Activated CD4-positive, alpha-beta memory T cell treated with anti-CD3 and anti-CD28 coated beads for 36 hours (primary cell): ENCODE measurements around the gene ANKRD13C. TPM values are rescaled to one million over a fixed set of nuclear protein-coding genes. Genes with fewer than 3 reads are reported as not detected.

Experiments used
- CTCF ChIA-PET: fragments of 350-600 bp; sonication (Branson Sonifier 250); formaldehyde crosslinking; loops from one replicate; lab custom pipeline; 2021; ENCODE audit warnings: antibody characterized with exemption, inconsistent platforms; lab: Charles Lee
- POLR2A ChIA-PET: fragments of 350-600 bp; sonication (Branson Sonifier 250); formaldehyde crosslinking; loops from one replicate; lab custom pipeline; 2021; ENCODE audit warnings: antibody characterized with exemption; lab: Charles Lee
- DNase-seq: peaks from one replicate; pipeline ENCODE4 v3.0.0-alpha.2; 2020
- H3K27ac Mint-ChIP-seq: one replicate; pipeline ENCODE4 v1.8.0; 2021; ENCODE audit warnings: mixed read lengths
- H3K27me3 Mint-ChIP-seq: one replicate; pipeline ENCODE4 v1.8.0; 2021; ENCODE audit warnings: mixed read lengths
- H3K36me3 Mint-ChIP-seq: one replicate; pipeline ENCODE4 v1.8.0; 2021; ENCODE audit warnings: mixed read lengths
- H3K4me1 Mint-ChIP-seq: one replicate; pipeline ENCODE4 v1.8.0; 2021; ENCODE audit warnings: low read depth, mixed read lengths
- H3K4me3 Mint-ChIP-seq: one replicate; pipeline ENCODE4 v1.8.0; 2021; ENCODE audit warnings: mild to moderate bottlenecking, mixed read lengths
- H3K9me3 Mint-ChIP-seq: one replicate; pipeline ENCODE4 v1.8.0; 2021; ENCODE audit warnings: mixed read lengths
- intact Hi-C: fragments of 100-400 bp; cut with micrococcal nuclease; formaldehyde crosslinking; loops from one replicate; pipeline ENCODE4 v1.15.1; 2023
- total RNA-seq, 2 experiments: library from RNA; stranded (reverse); gene quantifications; one replicate each; pipeline ENCODE4 v1.2.3, GENCODE V29; 2021

Gene ANKRD13C
- total RNA-seq, 2 experiments from 2014 or later: 14.3 to 14.5 TPM

- ChIA-PET POLR2A (no interaction called here), CTCF (no interaction called here)
- Mint-ChIP-seq H3K27me3 (no peaks in the 10 kb centered on the region), H3K27ac (no peak overlapping the region), H3K9me3 (no peaks in the 10 kb centered on the region), H3K36me3 (peaks cover 12% of the 10 kb centered on the region), H3K4me1 (peaks cover 3% of the 10 kb centered on the region), H3K4me3 (no peak overlapping the region)
- intact Hi-C loops: loop anchor here (10.0 kb wide), 1 partner anchor 227 kb away; no protein-coding TSS in a partner anchor
- no peak for DNase-seq
Measured at GRCh38 chr1:70288166-70288565, 66.4 kb downstream of the ANKRD13C start.

- peaks cover 3% of the 10 kb centered on the region for H3K4me1 Mint-ChIP-seq
- DNase-seq: no peak
- intact Hi-C loops: loop anchor here (10.0 kb wide), 1 partner anchor 228 kb away; no protein-coding TSS in a partner anchor
- no peaks in the 10 kb centered on the region for H3K27me3 Mint-ChIP-seq
- no peak overlapping the region for H3K4me3 Mint-ChIP-seq
- ChIA-PET CTCF (no interaction called here), POLR2A (no interaction called here)
- H3K9me3 Mint-ChIP-seq: no peaks in the 10 kb centered on the region
- H3K36me3 Mint-ChIP-seq: peaks cover 9% of the 10 kb centered on the region
- H3K27ac Mint-ChIP-seq: no peak overlapping the region
Measured at GRCh38 chr1:70286453-70286852, 68.1 kb downstream of the ANKRD13C start.

GRCh38 chr1:70284366-70284765, 70.2 kb downstream of the ANKRD13C start:
- no peak overlapping the region for H3K27ac Mint-ChIP-seq

GRCh38 chr1:70278710-70279109, 75.8 kb downstream of the ANKRD13C start:
- H3K27ac Mint-ChIP-seq: no peak overlapping the region
- CTCF ChIA-PET: no interaction called here
- intact Hi-C loops: no loop called here
- POLR2A ChIA-PET: no interaction called here
- H3K9me3 Mint-ChIP-seq: no peaks in the 10 kb centered on the region
- no peaks in the 10 kb centered on the region for H3K4me1 Mint-ChIP-seq
- H3K27me3 Mint-ChIP-seq: no peaks in the 10 kb centered on the region
- no peak for DNase-seq
- H3K36me3 Mint-ChIP-seq: peaks cover 9% of the 10 kb centered on the region
- H3K4me3 Mint-ChIP-seq: no peak overlapping the region

More at GRCh38 chr1:70284366-70284765, 70.2 kb downstream of the ANKRD13C start:
- Mint-ChIP-seq H3K27me3 (no peaks in the 10 kb centered on the region), H3K4me3 (no peak overlapping the region), H3K4me1 (no peaks in the 10 kb centered on the region), H3K36me3 (peaks cover 7% of the 10 kb centered on the region), H3K9me3 (no peaks in the 10 kb centered on the region)
- no peak for DNase-seq
- ChIA-PET CTCF (interaction anchor here (0.7 kb wide), 1 partner anchor 33 kb away, joined by 3 read pairs; no protein-coding TSS in a partner anchor), POLR2A (no interaction called here)
- intact Hi-C loops: loop anchor here (10.0 kb wide), 1 partner anchor 230 kb away; no protein-coding TSS in a partner anchor

GRCh38 chr1:70277875-70278274, 76.6 kb downstream of the ANKRD13C start:
- H3K9me3 Mint-ChIP-seq: no peaks in the 10 kb centered on the region
- no peak overlapping the region for H3K27ac Mint-ChIP-seq
- CTCF ChIA-PET: no interaction called here
- no peak for DNase-seq
- intact Hi-C loops: no loop called here
- POLR2A ChIA-PET: no interaction called here
- no peaks in the 10 kb centered on the region for H3K27me3 Mint-ChIP-seq
- H3K36me3 Mint-ChIP-seq: peaks cover 15% of the 10 kb centered on the region
- no peaks in the 10 kb centered on the region for H3K4me1 Mint-ChIP-seq
- H3K4me3 Mint-ChIP-seq: no peak overlapping the region

- Mint-ChIP-seq H3K4me3 (no peak overlapping the region), H3K36me3 (peaks cover 22% of the 10 kb centered on the region), H3K9me3 (peaks cover 7% of the 10 kb centered on the region), H3K4me1 (no peaks in the 10 kb centered on the region), H3K27me3 (no peaks in the 10 kb centered on the region), H3K27ac (no peak overlapping the region)
- intact Hi-C loops: no loop called here
- no peak for DNase-seq
- POLR2A ChIA-PET: no interaction called here
- CTCF ChIA-PET: no interaction called here
Measured at GRCh38 chr1:70265946-70266345, 88.6 kb downstream of the ANKRD13C start.

GRCh38 chr1:70264839-70265238, 89.7 kb downstream of the ANKRD13C start:
- no peak overlapping the region for H3K27ac Mint-ChIP-seq
- no peaks in the 10 kb centered on the region for H3K27me3 Mint-ChIP-seq
- peaks cover 22% of the 10 kb centered on the region for H3K36me3 Mint-ChIP-seq
- DNase-seq: no peak
- intact Hi-C loops: no loop called here
- ChIA-PET POLR2A (no interaction called here), CTCF (no interaction called here)
- no peaks in the 10 kb centered on the region for H3K4me1 Mint-ChIP-seq
- H3K4me3 Mint-ChIP-seq: no peak overlapping the region
- H3K9me3 Mint-ChIP-seq: peaks cover 7% of the 10 kb centered on the region

GRCh38 chr1:70256664-70257063, 97.9 kb downstream of the ANKRD13C start:
- no peaks in the 10 kb centered on the region for H3K4me1 Mint-ChIP-seq
- no peak overlapping the region for H3K27ac Mint-ChIP-seq
- H3K4me3 Mint-ChIP-seq: no peak overlapping the region
- H3K9me3 Mint-ChIP-seq: no peaks in the 10 kb centered on the region
- ChIA-PET CTCF (no interaction called here), POLR2A (no interaction called here)
- H3K27me3 Mint-ChIP-seq: no peaks in the 10 kb centered on the region
- H3K36me3 Mint-ChIP-seq: peaks cover 5% of the 10 kb centered on the region
- no peak for DNase-seq
- intact Hi-C loops: no loop called here

GRCh38 chr1:70248729-70249128, 105.8 kb downstream of the ANKRD13C start:
- Mint-ChIP-seq H3K27me3 (no peaks in the 10 kb centered on the region), H3K4me3 (no peak overlapping the region), H3K36me3 (peaks cover 55% of the 10 kb centered on the region), H3K27ac (peak overlapping the region; percentile 70), H3K9me3 (no peaks in the 10 kb centered on the region), H3K4me1 (peaks cover 29% of the 10 kb centered on the region)
- ChIA-PET CTCF (interaction anchor here (0.6 kb wide), 1 partner anchor 9 kb away, joined by 4 read pairs; no protein-coding TSS in a partner anchor), POLR2A (no interaction called here)
- DNase-seq: no peak
- intact Hi-C loops: loop anchor here (5.0 kb wide), 1 partner anchor 264 kb away; no protein-coding TSS in a partner anchor

- Mint-ChIP-seq H3K27me3 (no peaks in the 10 kb centered on the region), H3K4me1 (peaks cover 29% of the 10 kb centered on the region), H3K36me3 (peaks cover 60% of the 10 kb centered on the region), H3K27ac (peak overlapping the region; percentile 70), H3K9me3 (no peaks in the 10 kb centered on the region), H3K4me3 (no peak overlapping the region)
- CTCF ChIA-PET: interaction anchor here (0.9 kb wide), 1 partner anchor 9 kb away, joined by 3 read pairs; no protein-coding TSS in a partner anchor
- POLR2A ChIA-PET: interaction anchor here (1.3 kb wide), 1 partner anchor 27 kb away, joined by 3 read pairs; the partner anchor contains the start of gene SRSF11
- intact Hi-C loops: loop anchor here (1.0 to 5.0 kb wide), 2 partner anchors 164 to 265 kb away; partner anchors contain the start of gene CTH
- no peak for DNase-seq
Measured at GRCh38 chr1:70247768-70248167, 106.8 kb downstream of the ANKRD13C start.

- DNase-seq: no peak
- H3K27ac Mint-ChIP-seq: peak overlapping the region; percentile 70
- intact Hi-C loops: loop anchor here (1.0 to 5.0 kb wide), 2 partner anchors 164 to 265 kb away; partner anchors contain the start of gene CTH
- no peaks in the 10 kb centered on the region for H3K27me3 Mint-ChIP-seq
- ChIA-PET POLR2A (interaction anchor here (0.5 to 1.3 kb wide), 2 partner anchors 26 to 102 kb away, joined by 3 read pairs; partner anchors contain the start of gene SRSF11), CTCF (interaction anchor here (0.9 kb wide), 1 partner anchor 9 kb away, joined by 3 read pairs; no protein-coding TSS in a partner anchor)
- H3K4me3 Mint-ChIP-seq: no peak overlapping the region
- H3K36me3 Mint-ChIP-seq: peaks cover 59% of the 10 kb centered on the region
- peaks cover 29% of the 10 kb centered on the region for H3K4me1 Mint-ChIP-seq
- no peaks in the 10 kb centered on the region for H3K9me3 Mint-ChIP-seq
Measured at GRCh38 chr1:70247122-70247521, 107.4 kb downstream of the ANKRD13C start.

- Mint-ChIP-seq H3K36me3 (peaks cover 44% of the 10 kb centered on the region), H3K27ac (no peak overlapping the region), H3K9me3 (no peaks in the 10 kb centered on the region), H3K4me3 (no peak overlapping the region), H3K27me3 (no peaks in the 10 kb centered on the region), H3K4me1 (no peaks in the 10 kb centered on the region)
- DNase-seq: no peak
- ChIA-PET POLR2A (no interaction called here), CTCF (no interaction called here)
- intact Hi-C loops: no loop called here
Measured at GRCh38 chr1:70239940-70240339, 114.6 kb downstream of the ANKRD13C start.

GRCh38 chr1:70234733-70235132, 119.8 kb downstream of the ANKRD13C start:
- Mint-ChIP-seq H3K9me3 (no peaks in the 10 kb centered on the region), H3K4me1 (peaks cover 1% of the 10 kb centered on the region), H3K27ac (no peak overlapping the region), H3K4me3 (no peak overlapping the region), H3K27me3 (no peaks in the 10 kb centered on the region), H3K36me3 (peaks cover 54% of the 10 kb centered on the region)
- POLR2A ChIA-PET: interaction anchor here (1.2 kb wide), 1 partner anchor 14 kb away, joined by 3 read pairs; the partner anchor contains the start of gene SRSF11
- CTCF ChIA-PET: no interaction called here
- DNase-seq: no peak
- intact Hi-C loops: no loop called here
